ENCODE data around the gene KCNJ3. TPM values are rescaled to one million over a fixed set of nuclear protein-coding genes. Genes with fewer than 3 reads are reported as not detected.

KCNJ3 gene
- total RNA-seq, 6 experiments from 2014 or later, result 0.12 to 1.5 (median 0.52) TPM

DNA sequence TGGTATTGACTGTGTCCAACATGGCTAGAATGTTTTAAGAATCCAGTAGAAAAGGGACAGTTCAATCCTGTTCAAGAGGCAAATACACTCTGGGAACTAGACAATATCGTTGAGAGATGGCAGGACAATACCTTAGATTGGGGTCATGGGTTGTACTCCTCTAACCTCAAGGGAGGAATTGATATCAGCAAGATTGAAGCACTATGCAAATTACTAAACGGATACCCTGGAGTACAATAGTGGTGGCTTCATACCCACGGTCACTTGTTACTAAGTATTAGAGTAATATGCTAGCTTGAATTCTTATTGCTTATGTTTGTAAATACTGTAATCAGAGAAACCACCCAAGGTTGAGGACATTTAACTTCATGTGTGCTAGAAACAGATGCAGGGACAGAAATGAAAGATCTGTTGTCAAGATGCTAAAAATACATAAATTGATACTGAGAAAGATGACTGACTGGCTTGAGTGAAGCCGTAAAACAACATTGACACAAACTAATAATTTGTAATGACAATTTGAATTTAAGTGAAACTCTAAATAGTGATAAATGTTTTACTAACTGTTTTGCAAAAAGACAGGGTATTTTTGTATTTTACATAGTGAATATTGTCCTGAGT is 73.3 kb downstream of the KCNJ3 start:
- no peak for TF ChIP-seq POLR2A (IDR thresholded peaks at IDR 0.05)
- TF ChIP-seq, protein P1, sequence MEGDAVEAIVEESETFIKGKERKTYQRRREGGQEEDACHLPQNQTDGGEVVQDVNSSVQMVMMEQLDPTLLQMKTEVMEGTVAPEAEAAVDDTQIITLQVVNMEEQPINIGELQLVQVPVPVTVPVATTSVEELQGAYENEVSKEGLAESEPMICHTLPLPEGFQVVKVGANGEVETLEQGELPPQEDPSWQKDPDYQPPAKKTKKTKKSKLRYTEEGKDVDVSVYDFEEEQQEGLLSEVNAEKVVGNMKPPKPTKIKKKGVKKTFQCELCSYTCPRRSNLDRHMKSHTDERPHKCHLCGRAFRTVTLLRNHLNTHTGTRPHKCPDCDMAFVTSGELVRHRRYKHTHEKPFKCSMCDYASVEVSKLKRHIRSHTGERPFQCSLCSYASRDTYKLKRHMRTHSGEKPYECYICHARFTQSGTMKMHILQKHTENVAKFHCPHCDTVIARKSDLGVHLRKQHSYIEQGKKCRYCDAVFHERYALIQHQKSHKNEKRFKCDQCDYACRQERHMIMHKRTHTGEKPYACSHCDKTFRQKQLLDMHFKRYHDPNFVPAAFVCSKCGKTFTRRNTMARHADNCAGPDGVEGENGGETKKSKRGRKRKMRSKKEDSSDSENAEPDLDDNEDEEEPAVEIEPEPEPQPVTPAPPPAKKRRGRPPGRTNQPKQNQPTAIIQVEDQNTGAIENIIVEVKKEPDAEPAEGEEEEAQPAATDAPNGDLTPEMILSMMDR (IDR thresholded peaks at IDR 0.05), result no peak
- DNase-seq, result no peak
- no peak overlapping the region for H3K27ac ChIP-seq
- H3K9me3 ChIP-seq, result no peaks in the 10 kb centered on the region
- no peaks in the 10 kb centered on the region for H3K4me1 ChIP-seq
- ATAC-seq, result no peak
- WGBS (ENCODE audit: insufficient coverage, low coverage, low lambda C conversion rate, missing lambda C conversion rate), result 80% methylated on average over 4 of the region's 4 CpGs
- H3K36me3 ChIP-seq, result no peaks in the 10 kb centered on the region
- no peak overlapping the region for H3K4me3 ChIP-seq
- intact Hi-C loops (cut with DNase I), result no loop called here
- H3K27me3 ChIP-seq, result no peaks in the 10 kb centered on the region

DNA sequence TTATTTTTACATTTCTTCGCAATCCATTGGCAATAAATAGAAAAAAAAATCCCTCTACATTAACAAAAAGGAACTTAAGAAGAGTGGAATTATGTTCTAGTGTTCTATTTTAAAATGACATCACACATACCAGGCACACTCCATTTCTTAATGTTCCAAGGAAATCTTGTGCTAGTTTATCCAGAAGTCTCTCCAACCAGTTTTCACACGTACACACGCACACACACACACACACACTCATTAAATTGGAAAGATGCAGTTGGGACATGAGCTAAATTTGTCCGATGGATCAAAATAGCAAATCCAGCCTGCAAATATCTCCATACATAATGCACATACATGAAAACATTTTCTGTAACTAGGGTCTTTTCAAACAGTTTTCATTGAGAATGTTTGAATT is 78.3 kb downstream of the KCNJ3 start:
- intact Hi-C loops (cut with DNase I), result no loop called here
- ATAC-seq, result no peak
- no peaks in the 10 kb centered on the region for H3K36me3 ChIP-seq
- no peak overlapping the region for H3K4me3 ChIP-seq
- no peaks in the 10 kb centered on the region for H3K9me3 ChIP-seq
- WGBS (ENCODE audit: insufficient coverage, low coverage, low lambda C conversion rate, missing lambda C conversion rate), result 70% methylated on average over 4 of the region's 4 CpGs
- H3K4me1 ChIP-seq, result no peaks in the 10 kb centered on the region
- no peaks in the 10 kb centered on the region for H3K27me3 ChIP-seq
- no peak for DNase-seq
- no peak for TF ChIP-seq POLR2A (IDR thresholded peaks at IDR 0.05)
- TF ChIP-seq, protein P1 (IDR thresholded peaks at IDR 0.05), result no peak
- no peak overlapping the region for H3K27ac ChIP-seq

DNA sequence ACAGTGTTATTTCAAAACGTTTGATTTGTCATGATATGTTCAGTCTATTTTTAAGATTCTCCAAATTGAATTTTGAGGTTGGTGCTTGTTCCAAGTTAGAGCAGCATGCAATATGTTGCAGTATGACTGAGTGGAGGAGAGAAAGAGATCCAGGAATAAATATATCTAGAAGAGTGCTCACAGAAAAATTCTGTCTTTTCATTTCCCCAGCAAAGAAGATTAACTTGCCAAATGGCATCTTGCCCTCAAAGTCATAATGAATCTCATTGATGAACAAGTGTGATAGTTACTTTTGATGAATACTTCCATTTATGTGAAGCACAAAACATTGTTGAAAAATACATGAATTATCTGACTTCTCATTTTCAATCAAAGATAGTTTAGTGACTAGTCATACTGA is 95.9 kb downstream of the KCNJ3 start:
- ATAC-seq (no peak), DNase-seq (no peak)
- no peaks in the 10 kb centered on the region for H3K36me3 ChIP-seq
- WGBS (ENCODE audit: insufficient coverage, low coverage, low lambda C conversion rate, missing lambda C conversion rate), result 15% methylated on average over 1 of the region's 1 CpG
- no peaks in the 10 kb centered on the region for H3K4me1 ChIP-seq
- TF ChIP-seq, protein P1 (IDR thresholded peaks at IDR 0.05), result no peak
- intact Hi-C loops (cut with DNase I), result no loop called here
- H3K4me3 ChIP-seq, result no peak overlapping the region
- no peak overlapping the region for H3K27ac ChIP-seq
- no peaks in the 10 kb centered on the region for H3K27me3 ChIP-seq
- H3K9me3 ChIP-seq, result no peaks in the 10 kb centered on the region

DNA sequence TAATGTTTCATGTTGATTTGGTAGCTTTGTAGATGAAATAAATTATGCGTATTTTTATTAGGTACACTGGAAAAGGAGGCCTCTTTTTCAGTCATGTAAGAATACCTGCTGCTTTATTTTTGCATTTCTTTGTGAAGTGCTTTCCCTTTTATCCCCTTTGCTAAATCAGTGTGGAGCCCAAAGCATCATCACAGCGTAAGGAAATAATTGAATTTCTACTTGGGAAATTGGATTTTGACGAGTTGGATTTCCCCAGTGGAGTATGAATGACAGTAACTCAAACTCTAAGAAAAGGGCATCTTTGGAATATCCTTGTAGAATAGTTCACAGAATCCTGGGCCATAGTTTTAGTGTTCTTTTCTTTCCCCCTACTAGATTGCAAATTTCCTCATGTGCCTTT is 97.2 kb downstream of the KCNJ3 start:
- H3K27ac ChIP-seq, result no peak overlapping the region
- H3K27me3 ChIP-seq, result no peaks in the 10 kb centered on the region
- intact Hi-C loops (cut with DNase I), result no loop called here
- no peak for DNase-seq
- no peaks in the 10 kb centered on the region for H3K36me3 ChIP-seq
- no peaks in the 10 kb centered on the region for H3K9me3 ChIP-seq
- H3K4me3 ChIP-seq, result no peak overlapping the region
- WGBS (ENCODE audit: insufficient coverage, low coverage, low lambda C conversion rate, missing lambda C conversion rate), result 77% methylated on average over 3 of the region's 3 CpGs
- no peak for ATAC-seq
- H3K4me1 ChIP-seq, result no peaks in the 10 kb centered on the region
- TF ChIP-seq, protein P1 (IDR thresholded peaks at IDR 0.05), result no peak
- TF ChIP-seq POLR2A (IDR thresholded peaks at IDR 0.05), result no peak

DNA sequence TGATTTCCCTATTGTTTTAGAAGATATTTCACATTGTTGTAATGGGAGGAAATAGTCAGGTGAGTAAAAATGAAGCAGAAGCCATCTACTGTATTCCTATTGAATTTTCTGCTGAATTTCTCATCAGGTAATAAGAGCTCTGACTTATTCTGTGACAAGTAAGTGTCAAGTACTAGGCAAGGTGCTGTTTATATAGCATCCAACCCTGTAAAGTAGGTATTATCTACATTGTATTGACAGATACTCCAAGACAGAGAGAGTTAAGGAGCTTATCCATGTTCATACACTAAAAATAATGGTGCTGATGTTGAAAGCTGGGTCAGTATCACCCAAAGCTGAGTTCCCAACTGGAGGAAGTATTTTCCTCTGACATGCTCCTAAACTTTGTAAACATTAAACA is 106.0 kb downstream of the KCNJ3 start:
- no peak for ATAC-seq
- H3K9me3 ChIP-seq, result no peaks in the 10 kb centered on the region
- intact Hi-C loops (cut with DNase I), result no loop called here
- H3K4me1 ChIP-seq, result no peaks in the 10 kb centered on the region
- TF ChIP-seq, protein P1 (IDR thresholded peaks at IDR 0.05), result no peak
- TF ChIP-seq POLR2A (IDR thresholded peaks at IDR 0.05), result no peak
- no peak overlapping the region for H3K27ac ChIP-seq
- H3K27me3 ChIP-seq, result no peaks in the 10 kb centered on the region
- H3K36me3 ChIP-seq, result no peaks in the 10 kb centered on the region
- H3K4me3 ChIP-seq, result no peak overlapping the region
- no peak for DNase-seq
